H9 (cell line): ENCODE results near the gene SLC47A1. TPM values are rescaled to one million over a fixed set of nuclear protein-coding genes. Genes with fewer than 3 reads are reported as not detected.

Experiments used
- DNase-seq: peaks from one replicate; pipeline ENCODE4 v3.0.0-alpha.2; 2017
- H2AFZ ChIP-seq: one replicate; pipeline ENCODE4 v1.6.1; 2013; ENCODE audit warnings: mild to moderate bottlenecking, low read length, control low read depth, moderate library complexity
- H2AK5ac ChIP-seq: 2 replicates; pipeline ENCODE4 v1.6.1; 2013; ENCODE audit warnings: low read length, control low read depth, mixed read lengths; ENCODE audit not compliant: insufficient read length
- H2BK120ac ChIP-seq: one replicate; pipeline ENCODE4 v1.6.1; 2013; ENCODE audit warnings: low read depth, mild to moderate bottlenecking, low read length, control low read depth, inconsistent platforms; ENCODE audit not compliant: poor library complexity, severe bottlenecking
- H2BK12ac ChIP-seq: 2 replicates; pipeline ENCODE4 v1.6.1; 2013; ENCODE audit warnings: low read length, control low read depth, mixed read lengths, low read depth; ENCODE audit not compliant: insufficient read length
- H2BK15ac ChIP-seq: 2 replicates; pipeline ENCODE4 v1.6.1; 2013; ENCODE audit warnings: low read depth, low read length, control low read depth
- H2BK20ac ChIP-seq: one replicate; pipeline ENCODE4 v1.6.1; 2013; ENCODE audit warnings: low read depth, mild to moderate bottlenecking, low read length, control low read depth, inconsistent platforms; ENCODE audit not compliant: poor library complexity, severe bottlenecking
- H2BK5ac ChIP-seq: 2 replicates; pipeline ENCODE4 v1.6.1; 2013; ENCODE audit warnings: low read length, control low read depth, mixed read lengths; ENCODE audit not compliant: insufficient read length
- H3K14ac ChIP-seq: 2 replicates; pipeline ENCODE4 v1.6.1; 2013; ENCODE audit warnings: low read length, control low read depth; ENCODE audit not compliant: insufficient read depth
- H3K18ac ChIP-seq: 2 replicates; pipeline ENCODE4 v1.6.1; 2013; ENCODE audit warnings: low read depth, mild to moderate bottlenecking, mixed read lengths, low read length, control low read depth; ENCODE audit not compliant: insufficient read length
- H3K23ac ChIP-seq: 2 replicates; pipeline ENCODE4 v1.6.1; 2013; ENCODE audit warnings: low read length, control low read depth, mixed read lengths, low read depth; ENCODE audit not compliant: insufficient read length
- H3K23me2 ChIP-seq: 2 replicates; pipeline ENCODE4 v1.6.1; 2013; ENCODE audit warnings: low read depth, mild to moderate bottlenecking, mixed read lengths, low read length, control low read depth; ENCODE audit not compliant: insufficient read length, poor library complexity, severe bottlenecking
- H3K27ac ChIP-seq: 2 replicates; pipeline ENCODE4 v1.5.1; 2013; ENCODE audit warnings: low read length, control low read depth, mixed read lengths, low read depth; ENCODE audit not compliant: insufficient read length
- H3K27me3 ChIP-seq: 2 replicates; pipeline ENCODE4 v1.6.1; 2013; ENCODE audit warnings: low read length, control low read depth, inconsistent platforms; ENCODE audit not compliant: insufficient read depth
- H3K4ac ChIP-seq: 2 replicates; pipeline ENCODE4 v1.6.1; 2013; ENCODE audit warnings: low read depth, mild to moderate bottlenecking, control low read depth, inconsistent platforms, low read length, moderate library complexity
- H3K4me1 ChIP-seq: 2 replicates; pipeline ENCODE4 v1.6.1; 2013; ENCODE audit warnings: low read length, control low read depth, inconsistent platforms; ENCODE audit not compliant: insufficient read depth
- H3K4me2 ChIP-seq: 2 replicates; pipeline ENCODE4 v1.6.1; 2013; ENCODE audit warnings: low read length, control low read depth, mixed read lengths; ENCODE audit not compliant: insufficient read length, insufficient read depth
- H3K56ac ChIP-seq: 2 replicates; pipeline ENCODE4 v1.6.1; 2013; ENCODE audit warnings: low read depth, mild to moderate bottlenecking, mixed read lengths, low read length, control low read depth; ENCODE audit not compliant: insufficient read length
- H3K79me1 ChIP-seq: 2 replicates; pipeline ENCODE4 v1.6.1; 2013; ENCODE audit warnings: low read depth, mild to moderate bottlenecking, moderate library complexity, low read length, control low read depth, inconsistent platforms; ENCODE audit not compliant: insufficient read depth, poor library complexity, severe bottlenecking
- H3K79me2 ChIP-seq: 2 replicates; pipeline ENCODE4 v1.6.1; 2013; ENCODE audit warnings: low read length, control low read depth, inconsistent platforms; ENCODE audit not compliant: insufficient read depth
- H3K9ac ChIP-seq: 2 replicates; pipeline ENCODE4 v1.6.1; 2013; ENCODE audit warnings: low read length, control low read depth, mixed read lengths; ENCODE audit not compliant: insufficient read length; ENCODE audit errors: extremely low read depth
- H3K9me3 ChIP-seq: one replicate; pipeline ENCODE4 v1.6.1; 2013; ENCODE audit warnings: low read depth, low read length, inconsistent platforms; ENCODE audit not compliant: control insufficient read depth
- H3T11ph ChIP-seq: one replicate; pipeline ENCODE4 v1.6.1; 2013; ENCODE audit warnings: mild to moderate bottlenecking, low read length, control low read depth, inconsistent platforms
- H4K20me1 ChIP-seq: one replicate; pipeline ENCODE4 v1.6.1; 2013; ENCODE audit not compliant: control insufficient read depth, insufficient read length, insufficient read depth
- H4K5ac ChIP-seq: 2 replicates; pipeline ENCODE4 v1.6.1; 2013; ENCODE audit warnings: low read depth, mild to moderate bottlenecking, mixed read lengths, low read length, control low read depth; ENCODE audit not compliant: insufficient read length
- H4K8ac ChIP-seq: replicated peaks from 2 replicates; pipeline ENCODE4 v1.6.1; 2013; ENCODE audit warnings: low read length, control low read depth, mixed read lengths, low read depth; ENCODE audit not compliant: insufficient read length
- H4K91ac ChIP-seq: 2 replicates; pipeline ENCODE4 v1.6.1; 2013; ENCODE audit warnings: low read depth, mild to moderate bottlenecking, moderate library complexity, mixed read lengths, low read length, control low read depth; ENCODE audit not compliant: insufficient read length
- H3K27ac Mint-ChIP-seq, 3 experiments: 2 replicates in 2 of 3; 3 replicates in 1 of 3; pipeline ENCODE4 v1.8.0; 2020 to 2021; ENCODE audit warnings: mixed read lengths in 3 of 3, mild to moderate bottlenecking in 1 of 3, moderate library complexity in 1 of 3
- H3K27me3 Mint-ChIP-seq: 2 replicates; pipeline ENCODE4 v1.8.0; 2021; ENCODE audit warnings: low read depth, mild to moderate bottlenecking, moderate library complexity, mixed read lengths
- H3K36me3 Mint-ChIP-seq, 3 experiments: 2 replicates in 2 of 3; 3 replicates in 1 of 3; pipeline ENCODE4 v1.8.0; 2020 to 2021; ENCODE audit warnings: low read depth in 3 of 3, mixed read lengths in 3 of 3; ENCODE audit not compliant: insufficient read depth in 1 of 3
- H3K4me1 Mint-ChIP-seq, 2 experiments: 2 replicates each; pipeline ENCODE4 v1.8.0; 2020; ENCODE audit warnings: mixed read lengths in 2 of 2
- H3K4me3 Mint-ChIP-seq, 2 experiments: 2 replicates in 1 of 2; 3 replicates in 1 of 2; pipeline ENCODE4 v1.8.0; 2020 to 2021; ENCODE audit warnings: mild to moderate bottlenecking in 2 of 2, mixed read lengths in 2 of 2, moderate library complexity in 1 of 2
- H3K9me3 Mint-ChIP-seq, 2 experiments: 2 replicates in 1 of 2; 3 replicates in 1 of 2; pipeline ENCODE4 v1.8.0; 2020; ENCODE audit warnings: mild to moderate bottlenecking in 2 of 2, mixed read lengths in 2 of 2, moderate library complexity in 1 of 2
- WGBS: extraction: QIAGEN DNeasy Blood & Tissue Kit; methylation state at CpG from one replicate; pipeline ENCODE4 v1.1.7; 2013; ENCODE audit warnings: missing lambda C conversion rate, low lambda C conversion rate, mixed read lengths; ENCODE audit not compliant: insufficient read length; ENCODE audit errors: extremely low coverage; 5-methylcytosine and 5-hydroxymethylcytosine counted together
- total RNA-seq: library from RNA; stranded (reverse); gene quantifications from 2 replicates; pipeline ENCODE4 v1.2.1, GENCODE V29; 2021
- TF ChIP-seq, protein P1 (sequence below): fragments of 200-600 bp; sonication (generic); conservative IDR thresholded peaks from 3 replicates; pipeline ENCODE4 v1.8.0; 2021; ENCODE audit warnings: antibody characterized with exemption, mild to moderate bottlenecking

Gene SLC47A1
- total RNA-seq, 1 experiment from 2014 or later = 4.0 TPM

DNA sequence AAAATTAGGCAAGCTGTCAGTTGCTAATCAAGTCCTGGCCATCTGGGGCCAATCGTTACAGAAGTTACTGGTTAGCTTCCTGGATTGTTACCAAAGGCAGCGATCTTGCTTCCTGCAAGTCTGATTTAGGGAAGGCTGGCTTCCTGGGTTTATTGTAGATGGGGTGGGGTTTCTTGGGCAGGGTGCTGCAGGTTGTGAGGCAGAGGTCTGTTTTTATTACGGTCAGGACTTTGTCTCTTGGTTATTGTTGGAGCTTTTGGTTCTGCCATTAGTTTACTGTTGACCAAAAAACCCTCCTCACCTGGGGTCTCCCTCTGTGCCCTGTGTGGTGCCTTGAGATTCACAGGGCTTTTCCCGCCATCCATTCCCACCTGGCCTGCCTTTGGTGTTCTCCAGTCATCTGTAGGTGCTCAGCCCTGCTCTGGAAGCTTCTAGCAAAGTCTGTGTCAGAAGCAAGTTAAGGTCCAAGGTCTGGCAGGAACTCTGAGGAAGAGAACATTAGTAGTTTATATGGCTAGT is 36.9 kb downstream of the SLC47A1 start:
- no peak overlapping the region for H2BK20ac ChIP-seq
- WGBS = no CpG with 5 or more reads among the region's 4 CpGs
- Mint-ChIP-seq H3K36me3 (no peaks in the 10 kb centered on the region), H3K27ac (no peak overlapping the region), H3K27me3 (no peaks in the 10 kb centered on the region), H3K9me3 (0 out of 5 replicates have a peak, but pooled peaks cover 0 to 2% of the 10 kb centered on the region in 2 experiments), H3K4me3 (no peak overlapping the region), H3K4me1 (peaks cover 10 to 17% of the 10 kb centered on the region in 2 experiments)
- no peaks in the 10 kb centered on the region for H3K4me1 ChIP-seq
- H2BK120ac ChIP-seq = no peak overlapping the region
- H3K23me2 ChIP-seq = no peaks in the 10 kb centered on the region
- no peak overlapping the region for H2AK5ac ChIP-seq
- no peaks in the 10 kb centered on the region for H3K27me3 ChIP-seq
- no peak overlapping the region for H3K14ac ChIP-seq
- H3K27ac ChIP-seq = no peak overlapping the region
- TF ChIP-seq, protein P1, sequence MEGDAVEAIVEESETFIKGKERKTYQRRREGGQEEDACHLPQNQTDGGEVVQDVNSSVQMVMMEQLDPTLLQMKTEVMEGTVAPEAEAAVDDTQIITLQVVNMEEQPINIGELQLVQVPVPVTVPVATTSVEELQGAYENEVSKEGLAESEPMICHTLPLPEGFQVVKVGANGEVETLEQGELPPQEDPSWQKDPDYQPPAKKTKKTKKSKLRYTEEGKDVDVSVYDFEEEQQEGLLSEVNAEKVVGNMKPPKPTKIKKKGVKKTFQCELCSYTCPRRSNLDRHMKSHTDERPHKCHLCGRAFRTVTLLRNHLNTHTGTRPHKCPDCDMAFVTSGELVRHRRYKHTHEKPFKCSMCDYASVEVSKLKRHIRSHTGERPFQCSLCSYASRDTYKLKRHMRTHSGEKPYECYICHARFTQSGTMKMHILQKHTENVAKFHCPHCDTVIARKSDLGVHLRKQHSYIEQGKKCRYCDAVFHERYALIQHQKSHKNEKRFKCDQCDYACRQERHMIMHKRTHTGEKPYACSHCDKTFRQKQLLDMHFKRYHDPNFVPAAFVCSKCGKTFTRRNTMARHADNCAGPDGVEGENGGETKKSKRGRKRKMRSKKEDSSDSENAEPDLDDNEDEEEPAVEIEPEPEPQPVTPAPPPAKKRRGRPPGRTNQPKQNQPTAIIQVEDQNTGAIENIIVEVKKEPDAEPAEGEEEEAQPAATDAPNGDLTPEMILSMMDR = no peak
- no peak overlapping the region for H3T11ph ChIP-seq
- no peaks in the 10 kb centered on the region for H3K79me2 ChIP-seq
- H3K23ac ChIP-seq = no peak overlapping the region
- no peak for DNase-seq
- no peaks in the 10 kb centered on the region for H3K9me3 ChIP-seq
- H4K91ac ChIP-seq = no peak overlapping the region
- H3K18ac ChIP-seq = no peak overlapping the region
- H3K4ac ChIP-seq = no peak overlapping the region
- H2AFZ ChIP-seq = no peak overlapping the region
- H4K20me1 ChIP-seq = no peaks in the 10 kb centered on the region
- H2BK12ac ChIP-seq = no peak overlapping the region
- H4K8ac ChIP-seq = no peak overlapping the region
- no peak overlapping the region for H4K5ac ChIP-seq
- no peak overlapping the region for H3K56ac ChIP-seq
- no peak overlapping the region for H2BK15ac ChIP-seq
- H3K9ac ChIP-seq = no peak overlapping the region
- no peak overlapping the region for H3K4me2 ChIP-seq
- no peaks in the 10 kb centered on the region for H3K79me1 ChIP-seq
- H2BK5ac ChIP-seq = no peak overlapping the region
